GM18517 (cell line): Measurements from ENCODE around the gene C4orf51.

Source experiments
- ATAC-seq: cut with Tn5 transposase; IDR thresholded peaks from one replicate; pipeline ENCODE4 v1.9.1; 2021; ENCODE audit warnings: mild to moderate bottlenecking, moderate library complexity; ENCODE audit not compliant: unreplicated experiment

The C4orf51 gene

DNA sequence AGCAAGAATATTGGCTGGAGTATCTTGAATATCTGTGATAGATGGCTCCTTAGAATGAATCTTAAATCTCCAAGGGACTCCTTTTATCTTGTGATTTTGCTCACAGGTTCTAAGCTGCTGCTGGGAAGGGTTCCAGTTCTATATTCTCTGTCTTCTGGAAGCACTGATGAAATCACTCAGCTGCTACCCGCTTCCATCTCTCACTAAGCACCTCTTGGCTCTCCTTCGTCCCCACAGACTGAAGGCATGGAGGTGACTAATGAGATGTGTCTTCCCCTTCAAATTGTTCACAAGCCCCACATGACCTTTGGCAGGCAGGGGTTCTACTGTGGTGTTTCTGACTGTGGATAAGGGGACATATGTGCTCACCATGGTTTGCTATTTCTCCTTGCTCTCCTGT lies 75.9 kb downstream of the C4orf51 start:
- ATAC-seq: no peak

- no peak for ATAC-seq
Observed at GRCh38 chr4:145756244-145756643, 76.3 kb downstream of the C4orf51 start.

- no peak for ATAC-seq
Observed at GRCh38 chr4:145757188-145757587, 77.2 kb downstream of the C4orf51 start.

- no peak for ATAC-seq
Observed at GRCh38 chr4:145760176-145760575, 80.2 kb downstream of the C4orf51 start.

- ATAC-seq: no peak
Observed at GRCh38 chr4:145760961-145761929, 81.3 kb downstream of the C4orf51 start.

- no peak for ATAC-seq
Observed at GRCh38 chr4:145762719-145763118, 82.8 kb downstream of the C4orf51 start.

DNA sequence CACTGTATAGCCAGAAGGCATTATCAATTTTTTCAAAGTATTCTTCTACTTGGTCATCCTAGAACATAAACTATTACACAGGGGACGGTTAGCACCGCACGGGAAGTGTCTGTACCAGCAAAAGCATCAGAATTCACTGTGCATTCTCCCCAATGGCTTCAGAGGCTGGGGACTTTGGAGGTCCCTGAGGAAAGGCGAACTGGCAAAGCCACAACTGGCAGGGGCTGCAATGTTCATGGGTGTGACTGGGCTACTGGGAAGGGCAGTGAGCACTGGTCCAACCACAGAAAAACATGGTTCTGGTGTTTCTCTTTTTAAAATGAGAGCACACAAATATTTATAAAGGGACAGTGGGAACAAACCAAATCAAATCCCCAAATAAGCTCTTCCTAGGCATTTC lies 83.5 kb downstream of the C4orf51 start:
- no peak for ATAC-seq

DNA sequence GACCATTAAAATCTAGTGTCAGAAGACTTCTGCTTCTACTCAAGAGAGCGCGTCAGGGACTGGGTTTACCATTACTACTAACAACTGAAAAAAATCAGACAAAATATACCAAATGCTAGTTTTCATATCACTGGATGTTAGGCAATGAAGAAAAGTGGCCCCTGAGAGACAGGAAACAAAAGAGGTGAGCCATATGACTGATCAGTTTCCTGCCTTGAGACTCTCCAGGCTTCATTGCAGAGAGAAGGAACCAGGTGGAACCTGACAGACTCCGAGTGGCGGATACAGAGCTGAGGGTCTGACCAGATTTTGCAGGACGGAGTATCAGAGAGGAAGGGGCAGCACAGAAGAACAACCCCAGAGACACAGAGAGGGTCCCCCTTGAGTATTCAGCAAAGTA lies 86.3 kb downstream of the C4orf51 start:
- ATAC-seq: no peak

DNA sequence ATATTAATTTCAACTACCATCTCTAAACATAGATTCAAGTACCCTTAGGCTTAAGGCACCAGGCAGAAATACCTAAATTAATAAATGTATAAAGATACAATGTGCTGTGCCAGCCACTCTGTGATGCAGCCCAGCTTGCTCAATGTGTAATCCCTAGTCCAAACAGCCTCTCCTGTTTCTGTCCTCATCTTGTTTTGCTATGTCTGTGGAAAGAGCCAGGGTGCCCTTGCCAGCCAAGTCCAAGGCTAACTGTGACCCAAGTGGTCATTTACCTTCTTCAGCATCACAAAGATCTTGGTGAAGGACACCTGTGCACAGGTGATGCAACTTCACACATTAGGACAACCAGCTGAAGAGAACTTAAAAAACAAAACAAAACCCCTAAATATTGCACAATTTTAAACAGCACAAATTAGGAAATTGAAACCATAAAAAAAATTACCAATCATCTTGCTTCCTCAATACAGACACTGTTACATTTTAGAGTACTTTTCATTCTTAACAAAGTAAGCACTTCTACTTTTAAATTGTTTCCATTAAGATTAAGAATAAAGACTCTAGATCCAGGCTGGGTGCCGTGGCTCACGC lies 89.6 kb downstream of the C4orf51 start:
- ATAC-seq: no peak

DNA sequence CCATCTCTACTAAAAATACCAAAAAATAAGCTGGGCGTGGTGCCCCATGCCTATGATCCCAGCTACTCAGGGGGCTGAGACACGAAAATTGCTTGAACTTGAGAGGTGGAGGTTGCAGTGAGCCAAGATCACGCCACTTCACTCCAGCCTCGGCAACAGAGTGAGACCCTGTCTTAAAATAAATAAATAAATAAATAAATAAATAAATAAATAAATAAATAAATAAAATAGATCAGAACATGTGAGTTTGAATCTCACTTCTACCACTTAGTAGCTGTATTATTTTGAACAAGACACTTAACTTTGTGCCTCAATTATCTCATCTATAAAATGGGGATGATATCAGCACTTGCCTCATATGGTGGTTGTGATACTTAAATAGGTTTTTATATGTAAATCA lies 90.2 kb downstream of the C4orf51 start:
- no peak for ATAC-seq

DNA sequence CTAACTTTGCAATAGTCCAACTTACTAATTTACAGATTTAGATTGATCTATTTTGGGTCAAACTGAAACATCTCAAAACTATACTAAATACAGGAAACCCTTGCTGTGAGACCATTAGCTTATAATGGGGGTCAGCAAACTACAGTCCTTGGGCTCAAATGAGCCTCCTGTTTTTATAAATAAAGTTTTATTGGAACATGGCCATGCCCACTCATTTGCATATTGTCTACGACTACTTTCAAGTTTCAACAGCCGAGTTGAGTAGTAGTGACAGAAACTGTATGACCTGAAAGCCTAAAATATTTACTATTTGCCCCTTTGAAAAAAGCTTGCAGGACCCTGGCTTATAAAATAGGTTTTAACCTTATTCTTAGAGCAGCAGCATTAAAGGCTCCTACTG lies 92.4 kb downstream of the C4orf51 start:
- no peak for ATAC-seq

- ATAC-seq: peak; percentile 91
Observed at GRCh38 chr4:145773581-145774234, 93.8 kb downstream of the C4orf51 start.

- ATAC-seq: no peak
Observed at GRCh38 chr4:145774473-145774872, 94.5 kb downstream of the C4orf51 start.

- ATAC-seq: no peak
Observed at GRCh38 chr4:145775406-145775805, 95.5 kb downstream of the C4orf51 start.

GRCh38 chr4:145776208-145776607 lies 96.3 kb downstream of the C4orf51 start:
- ATAC-seq: no peak

- ATAC-seq: no peak
Observed at GRCh38 chr4:145779319-145779801, 99.4 kb downstream of the C4orf51 start.

DNA sequence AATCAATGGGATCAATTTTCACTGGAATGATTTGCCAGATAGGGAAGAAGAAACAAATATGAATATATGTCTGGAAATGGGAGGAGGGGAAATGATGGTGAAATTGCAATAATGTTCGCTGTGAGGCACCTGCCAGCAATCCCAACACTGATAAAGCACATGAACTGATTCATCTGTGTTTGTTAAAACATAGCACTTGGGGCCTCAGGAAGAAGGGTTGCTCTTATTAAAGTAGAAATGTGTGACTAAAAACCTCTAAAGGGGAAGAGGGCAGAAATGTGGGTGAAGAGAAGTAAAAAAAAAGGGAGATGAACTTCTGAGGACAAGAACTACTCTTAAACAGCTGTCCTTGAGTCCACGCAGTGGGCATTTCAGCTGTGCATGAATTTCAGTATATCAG lies 101.4 kb downstream of the C4orf51 start:
- no peak for ATAC-seq
